Keratinocyte (primary cell): Measurements from ENCODE around the gene RNF31.

Experiments used
- CTCF ChIP-seq, 3 experiments: IDR thresholded peaks in 1 of 3; conservative IDR thresholded peaks in 1 of 3; optimal IDR thresholded peaks in 1 of 3; 2 replicates in 2 of 3; 3 replicates in 1 of 3; pipeline versions ENCODE3 to v1.5.1; 2011; ENCODE audit warnings: low read length in 3 of 3, mild to moderate bottlenecking in 3 of 3, moderate library complexity in 2 of 3, control low read depth in 1 of 3, inconsistent platforms in 1 of 3; ENCODE audit not compliant: insufficient read depth in 2 of 3; ENCODE audit errors: extremely low read depth in 1 of 3
- EZH2 ChIP-seq: IDR thresholded peaks from one replicate; pipeline ENCODE4 v1.6.1; 2012; ENCODE audit warnings: inconsistent platforms, mild to moderate bottlenecking, low read length, moderate library complexity

GRCh38 chr14:24156840-24157239, 9.5 kb downstream of the RNF31 start:
- no peak for TF ChIP-seq CTCF (optimal IDR thresholded peaks at IDR 0.05 in 1 of 3, IDR thresholded peaks at IDR 0.05 in 1 of 3, conservative IDR thresholded peaks at IDR 0.05 in 1 of 3; ENCODE audit: extremely low read depth in 1 of 3, insufficient read depth in 2 of 3, low read length in 3 of 3)
- TF ChIP-seq EZH2, result no peak
